MM.1S (cell line): ENCODE measurements around the gene MROH2A.

ENCODE experiments used
- DNase-seq: peaks from one replicate; pipeline ENCODE4 v3.0.0-alpha.2; 2015
- H2AFZ ChIP-seq: fragments of 300-600 bp; sonication (generic); 2 replicates; pipeline ENCODE4 v1.6.0; 2016; ENCODE audit warnings: antibody characterized with exemption, low read length
- H3F3A ChIP-seq: fragments of 300-600 bp; sonication (generic); 2 replicates; pipeline ENCODE4 v1.6.1; 2016; ENCODE audit warnings: mild to moderate bottlenecking, antibody characterized with exemption, low read length, moderate library complexity, mixed read lengths; ENCODE audit not compliant: insufficient read depth
- H3K27ac ChIP-seq: fragments of 300-600 bp; sonication (generic); 2 replicates; pipeline ENCODE4 v1.5.1; 2016; ENCODE audit warnings: mild to moderate bottlenecking, low read length
- H3K27me3 ChIP-seq: fragments of 300-600 bp; sonication (generic); replicated peaks from 2 replicates; pipeline ENCODE4 v1.6.0; 2016; ENCODE audit warnings: low read length; ENCODE audit not compliant: insufficient read depth
- H3K36me3 ChIP-seq: fragments of 300-600 bp; sonication (generic); replicated peaks from 2 replicates; pipeline ENCODE4 v1.6.1; 2016; ENCODE audit warnings: mild to moderate bottlenecking, low read length, mixed read lengths; ENCODE audit not compliant: insufficient read depth
- H3K4me1 ChIP-seq: fragments of 300-600 bp; sonication (generic); 2 replicates; pipeline ENCODE4 v1.6.1; 2016; ENCODE audit warnings: low read length, mixed read lengths
- H3K4me2 ChIP-seq: fragments of 300-600 bp; sonication (generic); 2 replicates; pipeline ENCODE4 v1.6.0; 2016; ENCODE audit warnings: low read depth, low read length
- H3K4me3 ChIP-seq: fragments of 300-600 bp; sonication (generic); 2 replicates; pipeline ENCODE4 v1.5.1; 2016; ENCODE audit warnings: low read length, mixed read lengths
- H3K79me2 ChIP-seq: fragments of 300-600 bp; sonication (generic); 2 replicates; pipeline ENCODE4 v1.6.1; 2016; ENCODE audit warnings: mixed run types, low read length, mixed read lengths
- H3K9ac ChIP-seq: fragments of 300-600 bp; sonication (generic); 2 replicates; pipeline ENCODE4 v1.6.1; 2016; ENCODE audit warnings: low read length, mixed read lengths
- H3K9me2 ChIP-seq: fragments of 300-600 bp; sonication (generic); replicated peaks from 2 replicates; pipeline ENCODE4 v1.6.1; 2016; ENCODE audit warnings: mild to moderate bottlenecking, low read length, mixed read lengths; ENCODE audit not compliant: insufficient read depth
- H3K9me3 ChIP-seq: fragments of 300-600 bp; sonication (generic); replicated peaks from 2 replicates; pipeline ENCODE4 v1.6.1; 2016; ENCODE audit warnings: mild to moderate bottlenecking, low read length, mixed read lengths; ENCODE audit not compliant: insufficient read depth
- H4K20me1 ChIP-seq: fragments of 300-600 bp; sonication (generic); 2 replicates; pipeline ENCODE4 v1.6.1; 2016; ENCODE audit warnings: mild to moderate bottlenecking, low read length, moderate library complexity, mixed read lengths; ENCODE audit not compliant: insufficient read depth
- CTCF ChIP-seq: fragments of 300-600 bp; sonication (generic); IDR thresholded peaks from 2 replicates; pipeline ENCODE4 v1.5.1; 2016; ENCODE audit warnings: antibody characterized with exemption, low read length, mixed read lengths
- EZH2 ChIP-seq: fragments of 300-600 bp; sonication (generic); optimal IDR thresholded peaks from 2 replicates; pipeline ENCODE3; 2017; ENCODE audit warnings: low read depth, mild to moderate bottlenecking, antibody characterized with exemption, low read length, mixed read lengths
- EZH2phosphoT487 ChIP-seq: fragments of 300-600 bp; sonication (generic); IDR thresholded peaks from 2 replicates; pipeline ENCODE4 v1.6.1; 2018; ENCODE audit warnings: antibody characterized with exemption, low read length

Gene MROH2A

DNA sequence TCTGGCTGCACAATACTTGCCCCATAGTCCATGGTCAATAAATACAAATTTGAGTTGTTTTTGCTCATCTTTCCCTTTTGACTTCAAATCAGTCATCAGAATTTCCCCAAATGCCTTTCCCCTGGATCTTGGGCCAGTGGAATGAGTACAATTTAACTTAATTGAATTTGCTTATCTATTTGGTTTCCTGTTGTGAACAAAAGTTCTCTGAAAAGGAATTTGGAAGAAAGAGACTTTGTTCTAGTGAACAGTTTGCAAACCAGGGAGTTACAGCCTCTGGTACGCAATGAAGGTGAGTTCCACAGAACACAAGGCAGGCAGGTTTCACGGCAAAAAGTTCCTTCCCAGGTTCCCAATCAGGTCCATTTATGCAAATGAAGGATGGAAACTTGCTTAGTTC lies 19.3 kb upstream of the MROH2A start:
- no peaks in the 10 kb centered on the region for H3K9me3 ChIP-seq
- H3K9me2 ChIP-seq, result no peaks in the 10 kb centered on the region
- no peaks in the 10 kb centered on the region for H3K4me1 ChIP-seq
- no peak overlapping the region for H3K9ac ChIP-seq
- no peaks in the 10 kb centered on the region for H3K27me3 ChIP-seq
- no peak for DNase-seq
- H3K79me2 ChIP-seq, result no peaks in the 10 kb centered on the region
- no peaks in the 10 kb centered on the region for H3F3A ChIP-seq
- no peak overlapping the region for H3K4me2 ChIP-seq
- H2AFZ ChIP-seq, result no peak overlapping the region
- no peak overlapping the region for H3K4me3 ChIP-seq
- no peak for TF ChIP-seq EZH2
- no peak for TF ChIP-seq CTCF
- no peak for TF ChIP-seq EZH2phosphoT487
- H3K36me3 ChIP-seq, result no peaks in the 10 kb centered on the region
- H3K27ac ChIP-seq, result no peak overlapping the region
- H4K20me1 ChIP-seq, result no peaks in the 10 kb centered on the region

GRCh38 chr2:233760043-233760442 lies 18.1 kb upstream of the MROH2A start, which contains the start of gene UGT1A1:
UGT1A1 (plus strand) TSS chr2:233760270; CDS start chr2:233760288, 18 bp downstream.
- Histone ChIP-seq H2AFZ (no peak within 1 kb of the TSS), H4K20me1 (no peaks in the 10 kb centered on the region), H3K9me2 (no peaks in the 10 kb centered on the region), H3K79me2 (no peaks in the 10 kb centered on the region), H3K9me3 (no peaks in the 10 kb centered on the region), H3K4me1 (no peaks in the 10 kb centered on the region), H3K9ac (no peak within 1 kb of the TSS), H3K36me3 (no peaks in the 10 kb centered on the region), H3K4me2 (no peak within 1 kb of the TSS), H3K4me3 (no peak within 1 kb of the TSS), H3K27me3 (no peaks in the 10 kb centered on the region), H3K27ac (no peak within 1 kb of the TSS), H3F3A (no peaks in the 10 kb centered on the region)
- TF ChIP-seq EZH2 (no peak), EZH2phosphoT487 (no peak), CTCF (no peak)
- DNase-seq, result no peak

DNA sequence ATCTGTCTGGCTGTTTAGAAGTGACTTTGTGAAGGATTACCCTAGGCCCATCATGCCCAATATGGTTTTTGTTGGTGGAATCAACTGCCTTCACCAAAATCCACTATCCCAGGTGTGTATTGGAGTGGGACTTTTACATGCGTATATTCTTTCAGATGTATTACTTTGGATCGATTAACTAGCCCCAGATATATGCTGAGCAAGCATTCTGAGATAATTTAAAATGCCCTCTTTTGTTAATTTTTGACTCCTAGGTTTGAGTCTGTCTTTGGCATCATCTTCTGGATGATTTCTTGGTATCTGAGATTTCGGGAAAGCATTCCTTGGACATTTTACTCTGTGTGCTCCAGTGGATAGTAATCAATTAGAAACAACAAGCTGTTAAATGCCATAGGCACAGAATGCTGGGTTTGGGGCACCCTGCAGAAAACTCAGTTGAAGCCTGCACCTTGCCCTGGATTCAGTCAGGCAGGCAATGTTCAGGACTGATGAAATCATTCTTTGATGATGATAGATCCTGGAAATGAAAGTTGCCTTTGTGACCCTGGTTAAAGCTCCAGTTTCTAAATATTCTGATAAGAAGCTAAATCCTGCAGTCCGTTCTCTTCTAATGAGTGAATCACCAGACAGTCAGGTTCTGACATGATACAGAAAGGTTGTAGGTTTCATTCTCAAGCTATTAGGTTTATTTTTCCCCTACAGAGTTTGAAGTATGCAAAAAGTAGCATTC lies 16.9 kb upstream of the MROH2A start:
- TF ChIP-seq EZH2phosphoT487, result no peak
- no peak for TF ChIP-seq CTCF
- no peak for TF ChIP-seq EZH2
- no peaks in the 10 kb centered on the region for H3K9me2 ChIP-seq
- no peaks in the 10 kb centered on the region for H3K27me3 ChIP-seq
- no peak overlapping the region for H3K27ac ChIP-seq
- no peaks in the 10 kb centered on the region for H3K36me3 ChIP-seq
- no peak overlapping the region for H2AFZ ChIP-seq
- H3K9ac ChIP-seq, result no peak overlapping the region
- no peak for DNase-seq
- no peak overlapping the region for H3K4me2 ChIP-seq
- H3F3A ChIP-seq, result no peaks in the 10 kb centered on the region
- H3K4me3 ChIP-seq, result no peak overlapping the region
- H4K20me1 ChIP-seq, result no peaks in the 10 kb centered on the region
- H3K4me1 ChIP-seq, result no peaks in the 10 kb centered on the region
- no peaks in the 10 kb centered on the region for H3K9me3 ChIP-seq
- H3K79me2 ChIP-seq, result no peaks in the 10 kb centered on the region
